Caco-2 (cell line): ENCODE results near the gene PRRX2. TPM values are rescaled to one million over a fixed set of nuclear protein-coding genes. Genes with fewer than 3 reads are reported as not detected.
A peak's percentile ranks its signal among the peaks of the same experiment; 100 is the strongest.

ENCODE experiments used
- BruUV-seq: library from RNA; stranded (reverse); fragments of 400-500 nt; replicated peaks from 2 replicates; lab custom pipeline; 2021; lab: Mats Ljungman, UMichigan
- CTCF ChIA-PET: fragments of 300-600 bp; sonication (Branson Sonifier 250); formaldehyde crosslinking; loops from one replicate; lab custom pipeline; 2022; ENCODE audit warnings: antibody characterized with exemption; lab: Charles Lee
- POLR2A ChIA-PET: fragments of 300-600 bp; sonication (Branson Sonifier 250); formaldehyde crosslinking; loops from one replicate; lab custom pipeline; 2022; ENCODE audit warnings: antibody characterized with exemption; lab: Charles Lee
- DNase-seq, 2 experiments: peaks; one replicate each; pipeline versions ENCODE4 v3.0.0 to v3.0.0-alpha.2; 2020 to 2022
- H3K27me3 ChIP-seq: replicated peaks from 2 replicates; pipeline ENCODE4 v1.6.0; 2011; ENCODE audit warnings: low read length; ENCODE audit not compliant: control insufficient read depth, insufficient read depth
- H3K36me3 ChIP-seq: 2 replicates; pipeline ENCODE4 v1.5.1; 2011; ENCODE audit warnings: low read length; ENCODE audit not compliant: control insufficient read depth, insufficient read depth
- H3K4me1 ChIP-seq: fragments of 250-450 bp; sonication (Bioruptor Pico); 2 replicates; pipeline ENCODE4 v1.5.1; 2020; ENCODE audit warnings: mild to moderate bottlenecking
- H3K4me3 ChIP-seq: 2 replicates; pipeline ENCODE4 v1.5.1; 2011; ENCODE audit warnings: low read depth, mild to moderate bottlenecking, control low read depth, low read length
- H3K9me3 ChIP-seq: fragments of 250-450 bp; sonication (Bioruptor Pico); 2 replicates; pipeline ENCODE4 v1.5.1; 2020; ENCODE audit warnings: mild to moderate bottlenecking, moderate library complexity
- H3K27ac Mint-ChIP-seq: one replicate; pipeline ENCODE4 v1.8.0; 2022; ENCODE audit warnings: mixed read lengths; ENCODE audit not compliant: unreplicated experiment
- H3K27me3 Mint-ChIP-seq: one replicate; pipeline ENCODE4 v1.8.0; 2022; ENCODE audit warnings: mixed read lengths; ENCODE audit not compliant: insufficient read depth, unreplicated experiment
- H3K36me3 Mint-ChIP-seq: one replicate; pipeline ENCODE4 v1.8.0; 2022; ENCODE audit warnings: mild to moderate bottlenecking, mixed read lengths; ENCODE audit not compliant: insufficient read depth, unreplicated experiment
- H3K4me1 Mint-ChIP-seq: one replicate; pipeline ENCODE4 v1.8.0; 2022; ENCODE audit warnings: low read depth, mixed read lengths; ENCODE audit not compliant: unreplicated experiment
- H3K4me3 Mint-ChIP-seq: one replicate; pipeline ENCODE4 v1.8.0; 2022; ENCODE audit warnings: mild to moderate bottlenecking, moderate library complexity, mixed read lengths; ENCODE audit not compliant: unreplicated experiment
- H3K9me3 Mint-ChIP-seq: one replicate; pipeline ENCODE4 v1.8.0; 2022; ENCODE audit warnings: mixed read lengths; ENCODE audit not compliant: unreplicated experiment
- intact Hi-C: fragments of 100-400 bp; cut with micrococcal nuclease; formaldehyde crosslinking; loops from one replicate; pipeline ENCODE4 v1.10.0; 2022; ENCODE audit not compliant: unreplicated experiment
- total RNA-seq: library from RNA; stranded (reverse); gene quantifications from 2 replicates; pipeline ENCODE4 v1.2.3, GENCODE V29; 2022
- TF ChIP-seq, protein P1 (sequence below), 2 experiments: fragments of 200-600 bp in 1 of 2; IDR thresholded peaks; 1 replicate in 1 of 2; 2 replicates in 1 of 2; pipeline versions ENCODE4 v1.5.1 to v1.8.0; 2011 to 2022; ENCODE audit warnings: antibody characterized with exemption in 1 of 2, control low read depth in 1 of 2, inconsistent platforms in 1 of 2, low read depth in 1 of 2, low read length in 1 of 2, mild to moderate bottlenecking in 1 of 2, moderate library complexity in 1 of 2; ENCODE audit not compliant: insufficient read depth in 1 of 2, severe bottlenecking in 1 of 2, unreplicated experiment in 1 of 2

PRRX2 gene
- total RNA-seq, 1 experiment from 2014 or later = not detected

- ChIA-PET POLR2A (interaction anchor here (0.6 kb wide), 1 partner anchor 347 kb away, joined by 3 read pairs; no protein-coding TSS in a partner anchor), CTCF (interaction anchor here (0.6 to 3.1 kb wide), 11 partner anchors 9 to 544 kb away, joined by 3 to 27 read pairs (median 4); partner anchors contain the start of genes DOLPP1 and IER5L)
- DNase-seq = no peak
- intact Hi-C loops = loop anchor here (1.0 kb wide), 1 partner anchor 14 kb away; no protein-coding TSS in a partner anchor
- BruUV-seq = TSS peak; percentile 60
- Mint-ChIP-seq H3K4me1 (no peaks in the 10 kb centered on the region), H3K4me3 (peak overlapping the region; percentile 90), H3K27me3 (no peaks in the 10 kb centered on the region), H3K27ac (no peak overlapping the region), H3K9me3 (no peaks in the 10 kb centered on the region), H3K36me3 (peaks cover 23% of the 10 kb centered on the region)
- no peaks in the 10 kb centered on the region for H3K9me3 ChIP-seq
- peak overlapping the region; percentile 56; the same call in 1 of the 2 replicates for H3K4me3 ChIP-seq
- TF ChIP-seq, protein P1, sequence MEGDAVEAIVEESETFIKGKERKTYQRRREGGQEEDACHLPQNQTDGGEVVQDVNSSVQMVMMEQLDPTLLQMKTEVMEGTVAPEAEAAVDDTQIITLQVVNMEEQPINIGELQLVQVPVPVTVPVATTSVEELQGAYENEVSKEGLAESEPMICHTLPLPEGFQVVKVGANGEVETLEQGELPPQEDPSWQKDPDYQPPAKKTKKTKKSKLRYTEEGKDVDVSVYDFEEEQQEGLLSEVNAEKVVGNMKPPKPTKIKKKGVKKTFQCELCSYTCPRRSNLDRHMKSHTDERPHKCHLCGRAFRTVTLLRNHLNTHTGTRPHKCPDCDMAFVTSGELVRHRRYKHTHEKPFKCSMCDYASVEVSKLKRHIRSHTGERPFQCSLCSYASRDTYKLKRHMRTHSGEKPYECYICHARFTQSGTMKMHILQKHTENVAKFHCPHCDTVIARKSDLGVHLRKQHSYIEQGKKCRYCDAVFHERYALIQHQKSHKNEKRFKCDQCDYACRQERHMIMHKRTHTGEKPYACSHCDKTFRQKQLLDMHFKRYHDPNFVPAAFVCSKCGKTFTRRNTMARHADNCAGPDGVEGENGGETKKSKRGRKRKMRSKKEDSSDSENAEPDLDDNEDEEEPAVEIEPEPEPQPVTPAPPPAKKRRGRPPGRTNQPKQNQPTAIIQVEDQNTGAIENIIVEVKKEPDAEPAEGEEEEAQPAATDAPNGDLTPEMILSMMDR (IDR thresholded peaks at IDR 0.05; ENCODE audit: insufficient read depth in 1 of 2, low read depth in 1 of 2, low read length in 1 of 2, severe bottlenecking in 1 of 2, unreplicated experiment in 1 of 2) = no peak
- peaks cover 2% of the 10 kb centered on the region for H3K36me3 ChIP-seq
- no peaks in the 10 kb centered on the region for H3K27me3 ChIP-seq
- H3K4me1 ChIP-seq = peaks cover 11% of the 10 kb centered on the region
These were observed 40.5 kb upstream of the PRRX2 start for GRCh38 chr9:129624947-129625346.

- peak; percentile 81 to 89 for DNase-seq
- BruUV-seq = TSS peak; percentile 42
- ChIA-PET POLR2A (interaction anchor here (0.5 to 2.0 kb wide), 10 partner anchors 9 to 511 kb away, joined by 3 to 17 read pairs (median 4); partner anchors contain the start of gene IER5L), CTCF (interaction anchor here (0.6 to 3.1 kb wide), 13 partner anchors 12 to 808 kb away, joined by 3 to 27 read pairs (median 4); partner anchors contain the start of gene ENDOG)
- Mint-ChIP-seq H3K4me3 (peak within 1 kb of the TSS; percentile 90), H3K9me3 (no peaks in the 10 kb centered on the region), H3K36me3 (peaks cover 31% of the 10 kb centered on the region), H3K4me1 (peaks cover 2% of the 10 kb centered on the region), H3K27ac (peak within 1 kb of the TSS; percentile 81), H3K27me3 (no peaks in the 10 kb centered on the region)
- H3K36me3 ChIP-seq = peaks cover 2% of the 10 kb centered on the region
- TF ChIP-seq, protein P1 (IDR thresholded peaks at IDR 0.05; ENCODE audit: insufficient read depth in 1 of 2, low read depth in 1 of 2, low read length in 1 of 2, severe bottlenecking in 1 of 2, unreplicated experiment in 1 of 2) = no peak
- H3K9me3 ChIP-seq = no peaks in the 10 kb centered on the region
- peak within 1 kb of the TSS; percentile 56 for H3K4me3 ChIP-seq
- H3K27me3 ChIP-seq = no peaks in the 10 kb centered on the region
- intact Hi-C loops = no loop called here
- peaks cover 11% of the 10 kb centered on the region for H3K4me1 ChIP-seq
These were observed 39.3 kb upstream of the PRRX2 start, which contains the start of gene NTMT1 for GRCh38 chr9:129626079-129626624. TSS of gene NTMT1 (plus strand) at chr9:129626163. CDS start at chr9:129632704, 6,541 bp downstream.

- TF ChIP-seq, protein P1 (IDR thresholded peaks at IDR 0.05; ENCODE audit: insufficient read depth in 1 of 2, low read depth in 1 of 2, low read length in 1 of 2, severe bottlenecking in 1 of 2, unreplicated experiment in 1 of 2) = no peak
- H3K4me1 Mint-ChIP-seq = peaks cover 5% of the 10 kb centered on the region
- BruUV-seq = no TSS peak
- peak overlapping the region; percentile 81 for H3K27ac Mint-ChIP-seq
- POLR2A ChIA-PET = interaction anchor here (0.7 to 2.0 kb wide), 2 partner anchors 130 to 449 kb away, joined by 4 to 17 read pairs; partner anchors contain the start of gene IER5L
- no peak for DNase-seq
- Histone ChIP-seq H3K27me3 (no peaks in the 10 kb centered on the region), H3K9me3 (no peaks in the 10 kb centered on the region), H3K36me3 (peaks cover 2% of the 10 kb centered on the region), H3K4me3 (peak overlapping the region; percentile 56), H3K4me1 (peaks cover 11% of the 10 kb centered on the region)
- no peaks in the 10 kb centered on the region for H3K9me3 Mint-ChIP-seq
- CTCF ChIA-PET = interaction anchor here (0.7 to 3.1 kb wide), 4 partner anchors 130 to 495 kb away, joined by 3 to 27 read pairs (median 5); no protein-coding TSS in a partner anchor
- H3K4me3 Mint-ChIP-seq = peak overlapping the region; percentile 90
- intact Hi-C loops = no loop called here
- H3K27me3 Mint-ChIP-seq = no peaks in the 10 kb centered on the region
- H3K36me3 Mint-ChIP-seq = peaks cover 37% of the 10 kb centered on the region
These were observed 38.7 kb upstream of the PRRX2 start for GRCh38 chr9:129626625-129627284.
